Ramos (cell line): ENCODE measurements around the gene THOC7.

ENCODE experiments used
- in situ Hi-C: fragments of 300-500 bp; cut with MboI; formaldehyde crosslinking; loops from one replicate; pipeline ENCODE4 v1.14.3; 2022; ENCODE audit warnings: low sequenced_read_pairs; ENCODE audit not compliant: unreplicated experiment

THOC7 gene

GRCh38 chr3:63880653-63881052 is 17.0 kb upstream of the THOC7 start:
- in situ Hi-C loops = no loop called here

GRCh38 chr3:63878394-63879060 is 14.9 kb upstream of the THOC7 start:
- in situ Hi-C loops = no loop called here

GRCh38 chr3:63877737-63878393 is 14.3 kb upstream of the THOC7 start:
- in situ Hi-C loops = no loop called here

GRCh38 chr3:63876260-63876659 is 12.7 kb upstream of the THOC7 start:
- in situ Hi-C loops = no loop called here

DNA sequence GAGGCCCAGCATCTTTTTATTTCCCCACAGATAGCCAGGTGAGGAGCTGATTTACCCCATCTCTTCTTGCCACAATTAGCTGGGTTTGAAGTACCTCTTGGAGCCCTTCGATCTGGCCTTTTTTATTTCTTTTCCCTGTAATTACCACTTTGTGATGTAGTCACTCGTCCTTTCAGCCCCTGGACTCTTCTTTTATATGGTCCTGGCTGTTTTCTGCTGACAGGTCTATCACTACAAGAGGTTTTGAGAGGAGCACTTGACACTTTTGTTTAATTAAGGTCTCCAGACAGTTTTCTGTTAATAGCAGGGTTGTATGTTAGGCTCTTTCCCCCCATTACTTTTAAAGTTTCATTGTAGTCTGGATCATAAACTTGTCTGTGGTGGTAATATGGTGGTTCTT is 11.9 kb upstream of the THOC7 start:
- in situ Hi-C loops = no loop called here

GRCh38 chr3:63874769-63875168 is 11.2 kb upstream of the THOC7 start:
- in situ Hi-C loops = no loop called here

DNA sequence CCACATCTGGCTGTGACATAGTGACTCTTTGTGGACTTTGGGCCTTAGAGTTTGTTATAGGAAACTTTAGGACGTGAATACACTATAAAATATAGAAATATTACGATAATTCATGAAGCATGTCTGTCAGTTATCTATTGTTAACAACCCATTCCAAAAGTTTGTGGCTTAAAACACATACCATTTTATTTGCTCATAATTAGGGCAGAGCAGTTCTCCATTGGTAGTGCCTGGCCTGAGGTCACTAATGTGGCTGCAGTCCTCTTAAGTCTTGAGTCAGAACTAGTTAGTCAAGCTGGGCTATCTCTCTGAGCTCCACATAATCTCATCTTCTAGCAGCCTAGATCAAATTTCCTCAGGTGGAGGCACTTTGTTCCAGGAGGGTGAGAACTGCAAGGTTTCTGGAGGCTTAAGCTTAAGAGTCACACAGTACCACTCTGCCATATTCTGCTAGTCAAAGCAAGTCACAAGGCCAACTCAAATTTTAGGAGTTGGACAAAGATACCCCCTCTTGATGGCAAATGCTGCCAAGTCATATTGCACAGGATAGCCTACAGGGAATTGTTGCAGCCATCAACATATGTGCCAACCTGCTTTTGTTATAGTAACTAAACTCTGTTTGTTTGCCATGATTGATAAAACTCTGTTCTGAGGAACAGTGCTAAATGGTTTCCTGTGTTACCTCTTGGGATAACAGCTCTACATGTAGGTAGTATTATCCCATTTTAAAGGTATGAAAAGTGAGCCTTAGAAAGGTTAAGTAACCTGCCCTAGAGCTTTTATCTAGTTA is 8.7 kb upstream of the THOC7 start:
- in situ Hi-C loops = no loop called here

DNA sequence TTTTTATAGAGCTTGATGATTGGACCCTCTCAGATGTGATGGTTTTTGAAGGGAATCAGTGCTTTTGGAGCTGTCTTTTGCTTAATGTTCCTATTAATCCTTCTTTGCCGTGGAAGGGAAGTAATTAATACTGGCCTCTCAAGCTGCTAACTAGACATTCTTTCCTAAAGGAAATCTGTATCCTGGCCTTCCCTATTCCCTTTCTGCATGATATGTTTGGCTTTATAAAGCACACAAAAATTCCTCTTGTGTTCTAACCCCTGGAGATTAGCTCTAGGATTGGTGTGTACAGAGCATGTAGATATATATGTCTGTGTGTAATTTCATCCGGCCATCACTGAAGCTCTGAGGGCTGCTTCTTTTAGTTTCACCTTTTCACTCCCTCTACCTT is 7.0 kb upstream of the THOC7 start:
- in situ Hi-C loops = no loop called here

- in situ Hi-C loops = no loop called here
Measured at GRCh38 chr3:63869940-63870614, 6.5 kb upstream of the THOC7 start.

DNA sequence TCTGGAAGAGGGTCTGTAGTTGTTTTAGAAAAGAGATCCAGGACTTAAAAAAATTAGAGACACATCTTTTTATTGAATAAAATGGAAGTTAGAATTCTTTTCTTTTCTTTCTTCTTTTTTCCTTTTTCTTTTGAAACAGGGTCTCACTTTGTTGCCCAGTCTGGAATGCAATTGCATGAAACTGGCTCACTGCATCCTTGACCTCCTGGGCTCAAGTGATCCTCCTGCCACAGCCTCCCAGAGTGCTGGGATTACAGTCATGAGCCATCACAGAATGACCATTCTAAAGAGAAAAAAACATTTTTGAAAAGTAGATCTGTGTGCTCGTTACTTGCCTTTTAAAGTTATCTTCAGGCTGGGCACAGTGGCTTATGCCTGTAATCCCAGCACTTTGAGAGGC is 3.6 kb upstream of the THOC7 start:
- in situ Hi-C loops = no loop called here

- in situ Hi-C loops = no loop called here
Measured at GRCh38 chr3:63864965-63865327, 1.3 kb upstream of the THOC7 start.

- in situ Hi-C loops = no loop called here
Measured at GRCh38 chr3:63864008-63864964, 681 bp upstream of the THOC7 start.

- in situ Hi-C loops = no loop called here
Measured at GRCh38 chr3:63862804-63863149, 828 bp downstream of the THOC7 start.

- in situ Hi-C loops = no loop called here
Measured at GRCh38 chr3:63861306-63861705, 2.3 kb downstream of the THOC7 start.

DNA sequence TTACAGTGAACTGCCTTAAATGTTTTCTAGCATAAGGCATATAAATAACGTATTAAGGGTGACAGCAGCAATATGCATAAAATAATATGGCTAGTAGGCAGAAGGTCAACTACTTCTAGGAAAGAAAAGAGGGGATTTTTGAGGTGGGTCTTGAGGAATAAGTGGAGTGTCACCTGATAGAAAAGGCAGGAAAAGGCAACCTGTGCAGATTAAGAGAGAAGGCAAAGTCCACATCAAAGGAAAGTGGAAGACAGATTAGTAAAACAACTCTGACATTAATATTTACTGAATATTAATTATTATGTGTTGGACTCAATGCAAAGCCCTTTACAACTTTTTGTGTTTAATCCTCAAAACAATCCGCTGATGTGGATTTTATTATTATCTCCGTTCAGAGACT is 2.8 kb downstream of the THOC7 start:
- in situ Hi-C loops = no loop called here

DNA sequence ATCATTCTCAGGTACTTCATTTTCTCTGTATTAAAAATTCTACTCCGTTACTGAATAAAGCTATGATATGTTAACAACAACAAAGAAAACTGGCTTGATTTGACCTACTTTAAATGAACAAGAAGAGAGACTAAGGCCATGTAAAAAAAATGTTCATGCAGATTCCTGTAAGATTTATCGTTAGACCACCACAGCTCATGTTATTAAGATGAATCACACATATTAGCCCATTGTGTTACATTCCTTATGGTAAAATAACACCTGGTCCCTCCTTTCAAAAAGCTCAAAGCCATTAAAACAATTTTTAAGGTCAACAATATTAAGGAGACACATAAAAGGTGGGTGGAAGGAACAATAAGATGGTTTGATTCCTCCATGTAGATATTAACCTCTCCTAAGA is 6.3 kb downstream of the THOC7 start:
- in situ Hi-C loops = no loop called here

GRCh38 chr3:63855333-63855940 is 8.2 kb downstream of the THOC7 start:
- in situ Hi-C loops = no loop called here

GRCh38 chr3:63853106-63853505 is 10.5 kb downstream of the THOC7 start:
- in situ Hi-C loops = no loop called here

DNA sequence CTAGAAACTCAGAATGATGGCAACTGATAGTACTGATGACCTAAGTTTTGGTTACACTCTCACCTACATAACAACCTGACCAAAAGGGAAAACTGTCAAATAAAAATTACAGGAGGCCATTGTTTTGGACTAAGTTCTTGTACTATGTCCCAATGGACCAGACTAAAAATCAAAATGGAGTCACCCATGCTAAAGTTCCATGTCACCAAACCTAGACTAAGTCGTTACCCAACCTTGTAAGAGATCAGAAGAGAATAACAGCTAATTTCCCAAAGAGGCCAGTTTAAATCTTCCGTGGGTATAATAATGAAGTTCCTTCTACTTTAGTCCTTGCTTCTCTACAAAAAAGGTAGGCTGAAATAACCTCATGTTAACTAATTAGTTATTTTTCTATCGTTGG is 12.3 kb downstream of the THOC7 start:
- in situ Hi-C loops = no loop called here

GRCh38 chr3:63849175-63849574 is 14.4 kb downstream of the THOC7 start:
- in situ Hi-C loops = no loop called here
